Measurements from ENCODE around the gene ADARB2. TPM values are rescaled to one million over a fixed set of nuclear protein-coding genes. Genes with fewer than 3 reads are reported as not detected.

The ADARB2 gene
- total and polyA plus RNA-seq, 10 of the 15 experiments (the other 5 are each of a cell fraction or from before 2014, with no cell fraction given) = 0.02 to 4.1 (median 0.76) TPM

GRCh38 chr10:1266033-1266802 lies 471.1 kb downstream of the ADARB2 start:
- ATAC-seq = no peak
- Histone ChIP-seq H3K79me2 (ENCODE audit: control insufficient read depth, insufficient read depth, low read length) (no peaks in the 10 kb centered on the region), H2AFZ (ENCODE audit: control insufficient read depth, low read depth, low read length) (no peak overlapping the region), H3K9me3 (replicated peaks; ENCODE audit: control insufficient read depth, insufficient read depth, low read length) (no peaks in the 10 kb centered on the region), H4K20me1 (ENCODE audit: control insufficient read depth, insufficient read depth) (no peaks in the 10 kb centered on the region), H3K27me3 (replicated peaks in 1 of 2; ENCODE audit: control insufficient read depth in 2 of 2, insufficient read depth in 2 of 2, low read length in 1 of 2) (no peaks in the 10 kb centered on the region), H3K4me2 (ENCODE audit: control insufficient read depth, insufficient read depth) (no peak overlapping the region), H3K27ac (ENCODE audit: control insufficient read depth, insufficient read depth) (no peak overlapping the region), H3K36me3 (ENCODE audit: control insufficient read depth in 2 of 2, insufficient read depth in 2 of 2, low read length in 1 of 2) (no peaks in the 10 kb centered on the region), H3K4me1 (ENCODE audit: control insufficient read depth, insufficient read depth, low read length) (no peaks in the 10 kb centered on the region), H3K9ac (ENCODE audit: control insufficient read depth, insufficient read depth, low read length) (no peak overlapping the region), H3K4me3 (no peak overlapping the region)
- ChIA-PET RAD21 (ENCODE audit: unreplicated experiment) (no interaction called here), SMC1A (ENCODE audit: uncharacterized antibody, unreplicated experiment) (interaction anchor here (1.5 kb wide), 1 partner anchor 8 kb away, joined by 3 read pairs; no protein-coding TSS in a partner anchor), POLR2A (no interaction called here), CTCF (interaction anchor here (0.7 kb wide), 1 partner anchor 552 kb away, joined by 3 read pairs; no protein-coding TSS in a partner anchor)
- WGBS (ENCODE audit: insufficient coverage, insufficient replicate concordance, low lambda C conversion rate, missing lambda C conversion rate) = 59% methylated on average over 35 of the region's 36 CpGs
- no peak for FAIRE-seq
- no TSS peak for BruUV-seq (replicated peaks)
- no peak for DNase-seq (ENCODE audit: low read depth, low spot score)
- in situ Hi-C loops (cut with MboI) = no loop called here
- TF ChIP-seq RFX5 (IDR thresholded peaks at IDR 0.05; ENCODE audit: low read depth, low read length) = no peak
- no peak for TF ChIP-seq PAX5 (IDR thresholded peaks at IDR 0.05; ENCODE audit: borderline replicate concordance, low read depth, low read length)
- TF ChIP-seq, protein P1, sequence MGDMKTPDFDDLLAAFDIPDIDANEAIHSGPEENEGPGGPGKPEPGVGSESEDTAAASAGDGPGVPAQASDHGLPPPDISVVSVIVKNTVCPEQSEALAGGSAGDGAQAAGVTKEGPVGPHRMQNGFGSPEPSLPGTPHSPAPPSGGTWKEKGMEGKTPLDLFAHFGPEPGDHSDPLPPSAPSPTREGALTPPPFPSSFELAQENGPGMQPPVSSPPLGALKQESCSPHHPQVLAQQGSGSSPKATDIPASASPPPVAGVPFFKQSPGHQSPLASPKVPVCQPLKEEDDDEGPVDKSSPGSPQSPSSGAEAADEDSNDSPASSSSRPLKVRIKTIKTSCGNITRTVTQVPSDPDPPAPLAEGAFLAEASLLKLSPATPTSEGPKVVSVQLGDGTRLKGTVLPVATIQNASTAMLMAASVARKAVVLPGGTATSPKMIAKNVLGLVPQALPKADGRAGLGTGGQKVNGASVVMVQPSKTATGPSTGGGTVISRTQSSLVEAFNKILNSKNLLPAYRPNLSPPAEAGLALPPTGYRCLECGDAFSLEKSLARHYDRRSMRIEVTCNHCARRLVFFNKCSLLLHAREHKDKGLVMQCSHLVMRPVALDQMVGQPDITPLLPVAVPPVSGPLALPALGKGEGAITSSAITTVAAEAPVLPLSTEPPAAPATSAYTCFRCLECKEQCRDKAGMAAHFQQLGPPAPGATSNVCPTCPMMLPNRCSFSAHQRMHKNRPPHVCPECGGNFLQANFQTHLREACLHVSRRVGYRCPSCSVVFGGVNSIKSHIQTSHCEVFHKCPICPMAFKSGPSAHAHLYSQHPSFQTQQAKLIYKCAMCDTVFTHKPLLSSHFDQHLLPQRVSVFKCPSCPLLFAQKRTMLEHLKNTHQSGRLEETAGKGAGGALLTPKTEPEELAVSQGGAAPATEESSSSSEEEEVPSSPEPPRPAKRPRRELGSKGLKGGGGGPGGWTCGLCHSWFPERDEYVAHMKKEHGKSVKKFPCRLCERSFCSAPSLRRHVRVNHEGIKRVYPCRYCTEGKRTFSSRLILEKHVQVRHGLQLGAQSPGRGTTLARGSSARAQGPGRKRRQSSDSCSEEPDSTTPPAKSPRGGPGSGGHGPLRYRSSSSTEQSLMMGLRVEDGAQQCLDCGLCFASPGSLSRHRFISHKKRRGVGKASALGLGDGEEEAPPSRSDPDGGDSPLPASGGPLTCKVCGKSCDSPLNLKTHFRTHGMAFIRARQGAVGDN (IDR thresholded peaks at IDR 0.05) = no peak
- no peak for TF ChIP-seq STAT3 (IDR thresholded peaks at IDR 0.05; ENCODE audit: low read depth, low read length)
- TF ChIP-seq ZSCAN29 (IDR thresholded peaks at IDR 0.05) = no peak
- TF ChIP-seq ATF7 (IDR thresholded peaks at IDR 0.05; ENCODE audit: low read depth) = no peak
- no peak for TF ChIP-seq YBX1 (IDR thresholded peaks at IDR 0.05)
- TF ChIP-seq CREB1 (IDR thresholded peaks at IDR 0.05; ENCODE audit: low read depth) = no peak
- TF ChIP-seq, protein P2, sequence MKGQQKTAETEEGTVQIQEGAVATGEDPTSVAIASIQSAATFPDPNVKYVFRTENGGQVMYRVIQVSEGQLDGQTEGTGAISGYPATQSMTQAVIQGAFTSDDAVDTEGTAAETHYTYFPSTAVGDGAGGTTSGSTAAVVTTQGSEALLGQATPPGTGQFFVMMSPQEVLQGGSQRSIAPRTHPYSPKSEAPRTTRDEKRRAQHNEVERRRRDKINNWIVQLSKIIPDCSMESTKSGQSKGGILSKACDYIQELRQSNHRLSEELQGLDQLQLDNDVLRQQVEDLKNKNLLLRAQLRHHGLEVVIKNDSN (IDR thresholded peaks at IDR 0.05; ENCODE audit: borderline replicate concordance, extremely low read length, insufficient read depth, low read depth, low read length) = no peak
- TF ChIP-seq ATF3 (IDR thresholded peaks at IDR 0.05; ENCODE audit: borderline replicate concordance, extremely low read depth, low read depth, low read length) = no peak
- no peak for TF ChIP-seq YY1 (IDR thresholded peaks at IDR 0.05; ENCODE audit: low read depth, low read length)
- no peak for TF ChIP-seq JUNB (IDR thresholded peaks at IDR 0.05)
- no peak for TF ChIP-seq BCL11A (IDR thresholded peaks at IDR 0.05; ENCODE audit: low read depth, low read length)
- TF ChIP-seq SMARCA5 (IDR thresholded peaks at IDR 0.05) = no peak
- TF ChIP-seq IRF3 (IDR thresholded peaks at IDR 0.05) = no peak
- no peak for TF ChIP-seq CHD2 (IDR thresholded peaks at IDR 0.05; ENCODE audit: borderline replicate concordance, low read depth, low read length)
- no peak for TF ChIP-seq ZNF384 (IDR thresholded peaks at IDR 0.05; ENCODE audit: borderline replicate concordance, low read depth, low read length)
- TF ChIP-seq TCF12 (IDR thresholded peaks at IDR 0.05; ENCODE audit: low read depth, low read length) = no peak
- TF ChIP-seq SP1 (IDR thresholded peaks at IDR 0.05; ENCODE audit: low read depth, low read length) = no peak
- no peak for TF ChIP-seq POLR2AphosphoS5 (IDR thresholded peaks at IDR 0.05; ENCODE audit: low read length)
- intact Hi-C loops (cut with micrococcal nuclease; ENCODE audit: unreplicated experiment) = no loop called here

All from GM12878 (cell line).